MCF 10A (cell line): ENCODE results near the gene MBOAT1. TPM values are rescaled to one million over a fixed set of nuclear protein-coding genes. Genes with fewer than 3 reads are reported as not detected.

ENCODE experiments used
- BruUV-seq: library from RNA; stranded (reverse); fragments of 400-500 nt; replicated peaks from 2 replicates; lab custom pipeline; 2021; lab: Mats Ljungman, UMichigan
- CTCF ChIA-PET: fragments of 300-600 bp; sonication (Branson Sonifier 250); formaldehyde crosslinking; extraction: SDS; loops from one replicate; lab custom pipeline; 2021; ENCODE audit warnings: antibody characterized with exemption, inconsistent platforms; lab: Yijun Ruan, JAX
- POLR2A ChIA-PET: fragments of 300-600, 350-650 bp; sonication (Branson Sonifier 250); formaldehyde crosslinking; extraction: SDS; loops from one replicate; lab custom pipeline; 2020; ENCODE audit warnings: antibody characterized with exemption, inconsistent platforms; lab: Yijun Ruan, JAX
- DNase-seq: peaks from one replicate; pipeline ENCODE4 v3.0.0-alpha.2; 2018; ENCODE audit not compliant: unreplicated experiment
- H3K27ac Mint-ChIP-seq: one replicate; pipeline ENCODE4 v1.8.0; 2022; ENCODE audit warnings: mild to moderate bottlenecking, low read depth, mixed read lengths; ENCODE audit not compliant: unreplicated experiment
- H3K27me3 Mint-ChIP-seq: one replicate; pipeline ENCODE4 v1.8.0; 2022; ENCODE audit warnings: mixed read lengths; ENCODE audit not compliant: insufficient read depth, unreplicated experiment
- H3K36me3 Mint-ChIP-seq: one replicate; pipeline ENCODE4 v1.8.0; 2022; ENCODE audit warnings: mild to moderate bottlenecking, moderate library complexity, mixed read lengths; ENCODE audit not compliant: insufficient read depth, unreplicated experiment
- H3K4me1 Mint-ChIP-seq: one replicate; pipeline ENCODE4 v1.8.0; 2022; ENCODE audit warnings: mixed read lengths; ENCODE audit not compliant: insufficient read depth, unreplicated experiment
- H3K4me3 Mint-ChIP-seq: one replicate; pipeline ENCODE4 v1.8.0; 2022; ENCODE audit warnings: mild to moderate bottlenecking, moderate library complexity, mixed read lengths; ENCODE audit not compliant: unreplicated experiment
- H3K9me3 Mint-ChIP-seq: one replicate; pipeline ENCODE4 v1.8.0; 2022; ENCODE audit warnings: mixed read lengths; ENCODE audit not compliant: unreplicated experiment
- intact Hi-C: fragments of 100-400 bp; cut with micrococcal nuclease; formaldehyde crosslinking; loops from 2 replicates; pipeline ENCODE4 v1.14.1; 2022
- total RNA-seq: library from RNA; stranded (reverse); gene quantifications from 2 replicates; pipeline ENCODE4 v1.2.3, GENCODE V29; 2022
- TF ChIP-seq, protein P1 (sequence below): fragments of 200-600 bp; IDR thresholded peaks from one replicate; pipeline ENCODE4 v1.8.0; 2022; ENCODE audit warnings: antibody characterized with exemption, mild to moderate bottlenecking; ENCODE audit not compliant: unreplicated experiment

The MBOAT1 gene
- total RNA-seq, 1 experiment from 2014 or later = 6.3 TPM

DNA sequence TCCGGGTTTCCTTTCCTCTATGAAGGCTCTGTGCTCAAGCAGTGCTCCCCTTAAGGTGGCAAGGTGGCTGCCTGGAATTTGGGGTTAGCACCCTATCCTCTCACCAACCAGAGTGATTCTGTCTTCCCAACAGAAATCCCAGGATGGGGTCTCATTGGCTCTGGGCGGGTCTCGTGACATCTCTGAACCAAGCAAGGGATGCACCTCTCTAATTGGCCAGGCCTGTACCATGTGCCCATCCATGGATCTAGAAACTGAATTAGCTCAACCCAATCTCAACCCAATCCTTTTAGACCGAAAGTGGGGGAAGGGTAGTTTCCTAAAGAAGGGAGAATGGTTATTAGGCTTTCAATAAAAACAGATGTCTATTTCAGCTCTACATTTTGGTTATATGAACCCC lies 17.6 kb upstream of the MBOAT1 start:
- Mint-ChIP-seq H3K36me3 (no peaks in the 10 kb centered on the region), H3K9me3 (no peaks in the 10 kb centered on the region), H3K4me1 (no peaks in the 10 kb centered on the region), H3K27ac (no peak overlapping the region), H3K4me3 (no peak overlapping the region), H3K27me3 (no peaks in the 10 kb centered on the region)
- ChIA-PET POLR2A (interaction anchor here (0.7 kb wide), 1 partner anchor 18 kb away, joined by 3 read pairs; no protein-coding TSS in a partner anchor), CTCF (interaction anchor here (1.0 kb wide), 1 partner anchor 16 kb away, joined by 4 read pairs; no protein-coding TSS in a partner anchor)
- DNase-seq = no peak
- no TSS peak for BruUV-seq
- TF ChIP-seq, protein P1, sequence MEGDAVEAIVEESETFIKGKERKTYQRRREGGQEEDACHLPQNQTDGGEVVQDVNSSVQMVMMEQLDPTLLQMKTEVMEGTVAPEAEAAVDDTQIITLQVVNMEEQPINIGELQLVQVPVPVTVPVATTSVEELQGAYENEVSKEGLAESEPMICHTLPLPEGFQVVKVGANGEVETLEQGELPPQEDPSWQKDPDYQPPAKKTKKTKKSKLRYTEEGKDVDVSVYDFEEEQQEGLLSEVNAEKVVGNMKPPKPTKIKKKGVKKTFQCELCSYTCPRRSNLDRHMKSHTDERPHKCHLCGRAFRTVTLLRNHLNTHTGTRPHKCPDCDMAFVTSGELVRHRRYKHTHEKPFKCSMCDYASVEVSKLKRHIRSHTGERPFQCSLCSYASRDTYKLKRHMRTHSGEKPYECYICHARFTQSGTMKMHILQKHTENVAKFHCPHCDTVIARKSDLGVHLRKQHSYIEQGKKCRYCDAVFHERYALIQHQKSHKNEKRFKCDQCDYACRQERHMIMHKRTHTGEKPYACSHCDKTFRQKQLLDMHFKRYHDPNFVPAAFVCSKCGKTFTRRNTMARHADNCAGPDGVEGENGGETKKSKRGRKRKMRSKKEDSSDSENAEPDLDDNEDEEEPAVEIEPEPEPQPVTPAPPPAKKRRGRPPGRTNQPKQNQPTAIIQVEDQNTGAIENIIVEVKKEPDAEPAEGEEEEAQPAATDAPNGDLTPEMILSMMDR = no peak
- intact Hi-C loops = no loop called here

DNA sequence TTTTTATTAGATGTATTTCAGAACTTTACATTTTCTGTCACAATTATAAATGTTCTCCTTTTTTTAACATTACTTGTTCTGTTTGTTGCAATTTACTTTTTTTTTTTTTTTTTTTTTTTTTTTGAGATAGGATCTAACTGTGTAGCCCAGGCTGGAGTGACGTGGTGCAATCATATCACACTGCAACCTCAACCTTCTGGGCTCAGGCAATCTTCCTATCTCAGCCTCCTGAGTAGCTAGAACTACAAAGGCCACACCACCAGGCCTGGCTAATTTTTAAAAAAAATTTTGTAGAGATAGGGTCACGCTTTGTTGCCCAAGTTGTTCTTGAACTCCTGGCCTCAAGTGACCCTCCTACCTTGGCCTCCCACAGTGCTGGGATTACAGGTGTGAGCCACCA lies 15.1 kb upstream of the MBOAT1 start:
- Mint-ChIP-seq H3K9me3 (no peaks in the 10 kb centered on the region), H3K4me1 (no peaks in the 10 kb centered on the region), H3K27me3 (no peaks in the 10 kb centered on the region), H3K36me3 (no peaks in the 10 kb centered on the region), H3K27ac (no peak overlapping the region), H3K4me3 (no peak overlapping the region)
- ChIA-PET CTCF (interaction anchor here (1.8 kb wide), 1 partner anchor 10 kb away, joined by 7 read pairs; no protein-coding TSS in a partner anchor), POLR2A (interaction anchor here (1.2 kb wide), 1 partner anchor 16 kb away, joined by 3 read pairs; the partner anchor contains the start of gene MBOAT1)
- intact Hi-C loops = no loop called here
- BruUV-seq = no TSS peak
- TF ChIP-seq, protein P1 = no peak
- DNase-seq = no peak

DNA sequence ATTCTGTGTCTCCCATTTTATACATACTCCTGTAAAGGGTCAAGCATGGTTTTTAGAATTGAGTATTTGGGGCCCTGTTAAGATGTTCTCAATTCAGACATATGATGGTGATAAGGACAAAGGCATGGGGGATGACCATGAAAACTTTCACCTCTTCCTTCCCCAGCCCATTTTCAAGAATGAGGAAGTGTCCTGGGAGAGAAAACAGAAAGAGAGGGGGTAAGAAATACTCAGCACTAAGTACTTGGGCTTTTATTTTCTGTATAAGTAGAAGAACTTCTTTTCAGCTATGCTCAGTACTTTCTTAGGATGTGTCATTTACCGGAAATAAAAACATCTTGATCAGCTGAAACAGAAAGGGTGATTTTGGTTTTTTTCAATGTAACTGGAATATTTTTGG lies 10.9 kb upstream of the MBOAT1 start:
- no peaks in the 10 kb centered on the region for H3K27me3 Mint-ChIP-seq
- TF ChIP-seq, protein P1 = no peak
- intact Hi-C loops = no loop called here
- no peaks in the 10 kb centered on the region for H3K36me3 Mint-ChIP-seq
- H3K27ac Mint-ChIP-seq = no peak overlapping the region
- CTCF ChIA-PET = no interaction called here
- POLR2A ChIA-PET = interaction anchor here (1.2 kb wide), 1 partner anchor 10 kb away, joined by 3 read pairs; the partner anchor contains the start of gene MBOAT1
- H3K4me1 Mint-ChIP-seq = no peaks in the 10 kb centered on the region
- DNase-seq = no peak
- H3K9me3 Mint-ChIP-seq = no peaks in the 10 kb centered on the region
- H3K4me3 Mint-ChIP-seq = no peak overlapping the region
- no TSS peak for BruUV-seq

DNA sequence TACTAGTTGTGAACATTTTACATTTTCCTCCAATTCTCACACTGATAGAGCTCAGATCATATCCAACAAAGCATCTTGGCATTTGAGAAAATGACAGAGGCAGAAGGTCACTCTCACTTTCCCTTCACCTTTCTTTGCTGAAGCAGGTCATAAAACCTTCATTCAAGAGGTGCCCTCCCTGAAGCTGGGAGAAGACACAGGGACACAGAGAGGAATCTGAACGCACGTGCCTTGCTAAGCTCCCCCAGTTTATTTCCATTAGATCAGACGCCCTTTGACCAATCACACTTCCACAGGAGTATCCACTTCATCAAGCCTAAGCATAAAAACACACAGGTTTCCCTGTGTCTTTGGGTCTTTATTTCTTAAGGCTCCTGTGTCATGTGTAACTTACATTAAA lies 9.2 kb upstream of the MBOAT1 start:
- no peak for DNase-seq
- ChIA-PET CTCF (interaction anchor here (0.7 kb wide), 1 partner anchor 94 kb away, joined by 4 read pairs; no protein-coding TSS in a partner anchor), POLR2A (interaction anchor here (0.6 kb wide), 1 partner anchor 176 kb away, joined by 4 read pairs; no protein-coding TSS in a partner anchor)
- TF ChIP-seq, protein P1 = no peak
- no TSS peak for BruUV-seq
- intact Hi-C loops = no loop called here
- Mint-ChIP-seq H3K4me3 (no peak overlapping the region), H3K27ac (no peak overlapping the region), H3K4me1 (peaks cover 3% of the 10 kb centered on the region), H3K36me3 (no peaks in the 10 kb centered on the region), H3K9me3 (no peaks in the 10 kb centered on the region), H3K27me3 (no peaks in the 10 kb centered on the region)
